ENCODE data around the gene CLMP.

DNA sequence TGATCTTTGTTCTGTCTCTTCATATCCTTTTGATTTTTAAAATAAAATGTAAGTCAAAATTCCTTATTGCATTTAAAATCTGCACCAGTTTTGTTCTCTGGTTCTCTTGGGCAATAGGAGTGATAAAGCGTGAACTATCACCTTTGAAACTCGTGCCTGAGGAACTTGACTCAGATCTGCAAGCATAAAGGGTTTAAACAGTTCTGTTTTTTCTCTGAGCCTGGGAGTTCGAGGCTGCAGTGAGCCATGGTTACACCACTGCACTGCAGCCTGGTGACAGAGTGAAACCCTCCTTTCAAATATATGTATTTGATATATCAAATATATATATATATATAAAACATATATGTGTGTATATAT is 38.9 kb upstream of the CLMP start:
- TF ChIP-seq, protein P1, sequence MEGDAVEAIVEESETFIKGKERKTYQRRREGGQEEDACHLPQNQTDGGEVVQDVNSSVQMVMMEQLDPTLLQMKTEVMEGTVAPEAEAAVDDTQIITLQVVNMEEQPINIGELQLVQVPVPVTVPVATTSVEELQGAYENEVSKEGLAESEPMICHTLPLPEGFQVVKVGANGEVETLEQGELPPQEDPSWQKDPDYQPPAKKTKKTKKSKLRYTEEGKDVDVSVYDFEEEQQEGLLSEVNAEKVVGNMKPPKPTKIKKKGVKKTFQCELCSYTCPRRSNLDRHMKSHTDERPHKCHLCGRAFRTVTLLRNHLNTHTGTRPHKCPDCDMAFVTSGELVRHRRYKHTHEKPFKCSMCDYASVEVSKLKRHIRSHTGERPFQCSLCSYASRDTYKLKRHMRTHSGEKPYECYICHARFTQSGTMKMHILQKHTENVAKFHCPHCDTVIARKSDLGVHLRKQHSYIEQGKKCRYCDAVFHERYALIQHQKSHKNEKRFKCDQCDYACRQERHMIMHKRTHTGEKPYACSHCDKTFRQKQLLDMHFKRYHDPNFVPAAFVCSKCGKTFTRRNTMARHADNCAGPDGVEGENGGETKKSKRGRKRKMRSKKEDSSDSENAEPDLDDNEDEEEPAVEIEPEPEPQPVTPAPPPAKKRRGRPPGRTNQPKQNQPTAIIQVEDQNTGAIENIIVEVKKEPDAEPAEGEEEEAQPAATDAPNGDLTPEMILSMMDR (IDR thresholded peaks at IDR 0.05) = no peak
- TF ChIP-seq EZH2 (IDR thresholded peaks at IDR 0.05; ENCODE audit: borderline replicate concordance, insufficient read depth, low read depth, low read length, poor library complexity, severe bottlenecking) = no peak

Measured in B cell (primary cell).